DOHH2 (cell line): ENCODE results near the gene LIPC.

ENCODE experiments used
- H3F3A ChIP-seq: fragments of 200-600 bp; sonication (generic), shearing (Covaris generic); 2 replicates; pipeline ENCODE4 v1.6.0; 2016; ENCODE audit warnings: antibody characterized with exemption, mild to moderate bottlenecking; ENCODE audit not compliant: control insufficient read depth, insufficient read depth
- H3K27ac ChIP-seq: fragments of 200-600 bp; sonication (generic); 2 replicates; pipeline ENCODE4 v1.5.1; 2014; ENCODE audit warnings: low read depth, mild to moderate bottlenecking, low read length, moderate library complexity
- H3K27me3 ChIP-seq: fragments of 200-600 bp; sonication (generic); 2 replicates; pipeline ENCODE4 v1.6.1; 2014; ENCODE audit warnings: mild to moderate bottlenecking, low read length, mixed read lengths; ENCODE audit not compliant: control insufficient read depth
- H3K36me3 ChIP-seq: fragments of 200-600 bp; sonication (generic); 2 replicates; pipeline ENCODE4 v1.6.1; 2014; ENCODE audit warnings: mild to moderate bottlenecking, low read length, moderate library complexity, mixed read lengths; ENCODE audit not compliant: control insufficient read depth
- H3K4me1 ChIP-seq: fragments of 200-600 bp; sonication (generic); 2 replicates; pipeline ENCODE4 v1.6.1; 2014; ENCODE audit warnings: mild to moderate bottlenecking, low read length, mixed read lengths; ENCODE audit not compliant: control insufficient read depth
- H3K4me2 ChIP-seq: fragments of 200-600 bp; sonication (generic); 2 replicates; pipeline ENCODE4 v1.6.0; 2014; ENCODE audit warnings: mild to moderate bottlenecking, low read length, moderate library complexity
- H3K4me3 ChIP-seq: fragments of 200-600 bp; sonication (generic); 2 replicates; pipeline ENCODE4 v1.5.1; 2014; ENCODE audit warnings: mild to moderate bottlenecking, low read length, mixed read lengths
- H3K79me2 ChIP-seq: fragments of 200-600 bp; sonication (generic); 2 replicates; pipeline ENCODE4 v1.6.1; 2014; ENCODE audit warnings: mild to moderate bottlenecking, low read length, mixed read lengths; ENCODE audit not compliant: control insufficient read depth
- H3K9me2 ChIP-seq: fragments of 200-600 bp; sonication (generic); replicated peaks from 2 replicates; pipeline ENCODE4 v1.6.1; 2014; ENCODE audit warnings: mild to moderate bottlenecking, low read length, mixed read lengths; ENCODE audit not compliant: control insufficient read depth
- H3K9me3 ChIP-seq: fragments of 200-600 bp; sonication (generic); 2 replicates; pipeline ENCODE4 v1.6.1; 2014; ENCODE audit warnings: antibody characterized with exemption, low read length, mixed read lengths; ENCODE audit not compliant: control insufficient read depth, insufficient read depth
- H4K20me1 ChIP-seq: fragments of 200-600 bp; sonication (generic); 2 replicates; pipeline ENCODE4 v1.6.0; 2014; ENCODE audit warnings: low read depth, mild to moderate bottlenecking, antibody characterized with exemption, low read length, moderate library complexity; ENCODE audit not compliant: control insufficient read depth, insufficient read depth
- CTCF ChIP-seq: fragments of 200-600 bp; sonication (generic); IDR thresholded peaks from one replicate; pipeline ENCODE4 v1.5.1; 2014; ENCODE audit warnings: antibody characterized with exemption, mild to moderate bottlenecking, low read depth, low read length; ENCODE audit not compliant: poor library complexity, severe bottlenecking
- EZH2phosphoT487 ChIP-seq: fragments of 200-600 bp; sonication (generic); IDR thresholded peaks from 2 replicates; pipeline ENCODE4 v1.6.1; 2017; ENCODE audit warnings: borderline replicate concordance, mild to moderate bottlenecking, antibody characterized with exemption, low read length, moderate library complexity, mixed read lengths

Gene LIPC

GRCh38 chr15:58418135-58418534, 13.7 kb upstream of the LIPC start:
- Histone ChIP-seq H3K27me3 (peaks cover 10% of the 10 kb centered on the region; the same call in 1 of the 2 replicates), H3K4me1 (no peaks in the 10 kb centered on the region), H3K9me2 (no peaks in the 10 kb centered on the region), H3K9me3 (no peaks in the 10 kb centered on the region), H3K27ac (no peak overlapping the region), H4K20me1 (no peaks in the 10 kb centered on the region), H3K4me2 (no peak overlapping the region), H3F3A (no peaks in the 10 kb centered on the region), H3K4me3 (no peak overlapping the region), H3K36me3 (no peaks in the 10 kb centered on the region), H3K79me2 (no peaks in the 10 kb centered on the region)
- TF ChIP-seq EZH2phosphoT487 (no peak), CTCF (no peak)

GRCh38 chr15:58419803-58420524, 11.8 kb upstream of the LIPC start:
- no peaks in the 10 kb centered on the region for H3K9me3 ChIP-seq
- no peaks in the 10 kb centered on the region for H3K9me2 ChIP-seq
- H4K20me1 ChIP-seq, result no peaks in the 10 kb centered on the region
- no peaks in the 10 kb centered on the region for H3K4me1 ChIP-seq
- H3K4me2 ChIP-seq, result no peak overlapping the region
- no peaks in the 10 kb centered on the region for H3K36me3 ChIP-seq
- H3K27ac ChIP-seq, result no peak overlapping the region
- H3K4me3 ChIP-seq, result no peak overlapping the region
- TF ChIP-seq CTCF, result no peak
- no peak for TF ChIP-seq EZH2phosphoT487
- H3F3A ChIP-seq, result no peaks in the 10 kb centered on the region
- H3K27me3 ChIP-seq, result peaks cover 10% of the 10 kb centered on the region; the same call in 1 of the 2 replicates
- H3K79me2 ChIP-seq, result no peaks in the 10 kb centered on the region

GRCh38 chr15:58420579-58421043, 11.2 kb upstream of the LIPC start:
- no peaks in the 10 kb centered on the region for H3K79me2 ChIP-seq
- H3K9me2 ChIP-seq, result no peaks in the 10 kb centered on the region
- H3K9me3 ChIP-seq, result no peaks in the 10 kb centered on the region
- no peak overlapping the region for H3K4me3 ChIP-seq
- H3K27me3 ChIP-seq, result peaks cover 10% of the 10 kb centered on the region; the same call in 1 of the 2 replicates
- no peaks in the 10 kb centered on the region for H4K20me1 ChIP-seq
- H3K4me1 ChIP-seq, result no peaks in the 10 kb centered on the region
- no peak for TF ChIP-seq EZH2phosphoT487
- no peak for TF ChIP-seq CTCF
- no peak overlapping the region for H3K27ac ChIP-seq
- no peak overlapping the region for H3K4me2 ChIP-seq
- no peaks in the 10 kb centered on the region for H3K36me3 ChIP-seq
- H3F3A ChIP-seq, result no peaks in the 10 kb centered on the region
